ENCODE measurements around the gene BCL2.

The BCL2 gene

DNA sequence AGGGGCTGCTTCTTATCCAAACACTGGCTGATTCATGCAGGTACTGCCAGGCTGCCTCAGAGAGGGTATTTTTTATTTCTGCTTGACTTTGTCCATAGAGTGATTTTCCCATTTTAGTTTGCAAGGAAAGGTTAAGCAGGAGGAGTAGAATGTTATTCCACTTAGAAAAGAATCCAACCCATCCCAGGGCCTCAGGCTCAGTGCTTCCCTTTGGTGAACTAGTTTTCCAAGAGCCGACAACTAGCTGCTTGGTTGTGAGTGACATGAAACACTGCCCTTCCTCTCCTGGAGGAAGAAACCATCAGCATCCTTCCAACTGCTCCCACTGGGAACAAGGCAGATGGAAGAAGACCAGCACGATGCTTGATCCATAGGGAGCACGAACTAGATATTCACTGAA is 58.5 kb downstream of the BCL2 start:
- TF ChIP-seq, protein P1, sequence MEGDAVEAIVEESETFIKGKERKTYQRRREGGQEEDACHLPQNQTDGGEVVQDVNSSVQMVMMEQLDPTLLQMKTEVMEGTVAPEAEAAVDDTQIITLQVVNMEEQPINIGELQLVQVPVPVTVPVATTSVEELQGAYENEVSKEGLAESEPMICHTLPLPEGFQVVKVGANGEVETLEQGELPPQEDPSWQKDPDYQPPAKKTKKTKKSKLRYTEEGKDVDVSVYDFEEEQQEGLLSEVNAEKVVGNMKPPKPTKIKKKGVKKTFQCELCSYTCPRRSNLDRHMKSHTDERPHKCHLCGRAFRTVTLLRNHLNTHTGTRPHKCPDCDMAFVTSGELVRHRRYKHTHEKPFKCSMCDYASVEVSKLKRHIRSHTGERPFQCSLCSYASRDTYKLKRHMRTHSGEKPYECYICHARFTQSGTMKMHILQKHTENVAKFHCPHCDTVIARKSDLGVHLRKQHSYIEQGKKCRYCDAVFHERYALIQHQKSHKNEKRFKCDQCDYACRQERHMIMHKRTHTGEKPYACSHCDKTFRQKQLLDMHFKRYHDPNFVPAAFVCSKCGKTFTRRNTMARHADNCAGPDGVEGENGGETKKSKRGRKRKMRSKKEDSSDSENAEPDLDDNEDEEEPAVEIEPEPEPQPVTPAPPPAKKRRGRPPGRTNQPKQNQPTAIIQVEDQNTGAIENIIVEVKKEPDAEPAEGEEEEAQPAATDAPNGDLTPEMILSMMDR (IDR thresholded peaks at IDR 0.05; ENCODE audit: low read depth, low read length): no peak
- no peak for DNase-seq (ENCODE audit: extremely low read depth, low read depth)

DNA sequence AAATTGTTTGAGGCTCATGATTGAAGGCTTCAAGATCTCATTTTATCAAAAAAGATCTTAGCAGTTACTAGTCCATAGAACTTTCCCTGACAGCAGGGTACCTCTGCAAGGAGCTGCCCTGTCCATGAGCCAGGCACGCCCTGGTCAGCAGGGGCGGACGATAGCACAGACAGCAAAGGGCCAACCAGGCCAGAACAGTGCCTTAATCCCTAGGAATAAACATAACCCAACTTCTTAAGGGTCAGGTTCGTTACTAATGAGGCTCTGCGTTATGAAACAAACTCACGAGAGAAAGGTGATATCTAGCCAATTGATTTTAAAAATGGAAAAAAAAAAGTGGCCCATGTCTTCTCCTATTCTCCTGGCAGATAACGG is 59.2 kb downstream of the BCL2 start:
- DNase-seq (ENCODE audit: extremely low read depth, low read depth): no peak
- TF ChIP-seq, protein P1 (IDR thresholded peaks at IDR 0.05; ENCODE audit: low read depth, low read length): no peak

DNA sequence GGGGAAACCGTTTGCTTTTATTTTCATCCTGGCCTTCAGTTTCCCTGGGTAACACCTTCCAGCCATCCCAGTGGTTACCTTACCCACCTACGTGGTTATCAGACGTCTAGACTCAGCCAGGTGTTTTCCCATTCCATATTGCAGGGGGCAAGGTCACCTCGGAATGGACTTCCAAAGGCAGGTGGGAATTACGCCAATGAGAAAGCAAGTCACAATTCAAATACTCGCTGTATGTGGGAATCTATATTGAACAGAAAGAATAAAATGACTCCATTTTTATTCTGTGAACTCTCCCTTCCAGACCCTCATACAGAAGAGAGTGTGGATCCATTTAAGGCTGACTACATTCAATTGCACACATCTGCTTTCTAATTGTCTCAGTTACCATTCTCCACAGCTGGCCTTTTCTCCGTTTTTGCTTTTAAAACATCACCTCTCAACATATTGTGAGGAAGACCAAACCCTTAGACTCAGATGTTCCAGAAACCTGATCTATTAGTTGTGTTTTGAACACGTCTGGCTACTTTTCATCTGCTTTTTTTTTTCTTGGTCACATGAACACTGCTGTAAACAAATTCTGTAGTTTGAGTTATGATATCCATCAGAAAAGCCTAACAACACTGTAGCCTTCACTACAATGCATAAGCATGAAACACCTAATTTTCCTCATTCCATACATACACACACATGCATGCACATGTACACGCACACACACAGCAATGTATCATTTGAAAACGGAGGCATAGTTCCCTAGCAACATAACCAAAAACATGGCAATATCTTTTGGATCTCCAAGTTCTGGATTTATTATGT is 59.8 kb downstream of the BCL2 start:
- no peak for DNase-seq (ENCODE audit: extremely low read depth, low read depth)
- TF ChIP-seq, protein P1 (IDR thresholded peaks at IDR 0.05; ENCODE audit: low read depth, low read length): no peak

DNA sequence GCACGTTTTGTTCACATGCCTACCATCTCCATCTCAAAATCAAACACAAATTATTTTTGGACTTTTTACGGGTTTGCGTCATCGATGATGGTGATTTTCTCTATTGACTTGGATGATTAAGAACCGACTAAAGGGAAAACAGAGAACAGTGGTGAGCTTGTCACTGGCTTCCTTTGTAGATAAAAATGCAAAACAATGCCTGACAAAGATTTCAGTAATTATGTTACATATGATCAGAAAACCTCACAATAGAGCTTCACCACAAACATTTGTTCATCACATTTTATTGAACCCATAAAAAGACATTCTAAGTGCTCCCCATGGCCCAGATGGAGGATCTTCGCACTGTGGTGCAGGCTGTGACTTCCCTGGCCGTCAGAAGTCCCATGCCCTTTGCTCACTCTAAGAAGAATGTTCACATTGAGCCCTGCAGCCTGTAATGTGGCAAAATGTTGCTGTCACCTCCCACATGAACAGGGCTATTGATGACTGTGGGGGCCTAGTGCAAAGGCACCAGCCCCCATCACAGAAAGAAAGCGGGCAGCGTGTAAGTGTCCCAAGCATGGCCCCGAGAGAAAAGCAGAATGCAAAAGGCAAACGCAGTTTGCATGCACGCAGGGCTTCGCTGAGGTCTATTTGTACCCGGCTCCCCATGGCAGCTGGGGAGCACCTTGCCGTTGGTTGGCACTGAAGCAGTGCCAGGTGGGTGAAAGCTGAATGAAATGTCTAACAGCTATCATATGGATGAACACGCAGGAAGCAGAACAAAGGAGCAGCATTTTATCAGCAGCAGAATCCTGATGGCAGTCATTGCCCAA is 60.6 kb downstream of the BCL2 start:
- no peak for DNase-seq (ENCODE audit: extremely low read depth, low read depth)

DNA sequence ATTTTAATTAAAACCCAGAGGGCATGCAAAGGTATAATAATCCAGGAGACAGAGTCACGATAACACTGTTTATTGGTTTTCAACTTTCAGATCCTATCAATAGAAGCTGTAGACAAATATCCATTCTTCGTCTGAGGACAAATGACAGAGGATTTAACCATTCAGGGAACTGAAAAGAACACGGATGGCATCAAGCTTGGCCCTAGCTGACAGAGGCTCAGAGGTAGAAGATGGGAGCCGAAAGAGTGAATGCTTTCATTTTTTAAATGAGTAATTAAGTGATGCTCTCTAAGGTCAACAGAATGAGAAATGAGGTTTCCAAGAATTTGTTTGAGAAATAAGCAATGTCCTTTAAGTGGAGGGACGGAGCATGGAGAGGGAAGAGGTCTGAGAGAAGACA is 62.1 kb downstream of the BCL2 start:
- TF ChIP-seq, protein P1 (IDR thresholded peaks at IDR 0.05; ENCODE audit: low read depth, low read length): no peak
- no peak for DNase-seq (ENCODE audit: extremely low read depth, low read depth)

More for the DNA sequence above, 60.6 kb downstream of the BCL2 start:
- TF ChIP-seq, protein P1 (IDR thresholded peaks at IDR 0.05; ENCODE audit: low read depth, low read length): no peak

DNA sequence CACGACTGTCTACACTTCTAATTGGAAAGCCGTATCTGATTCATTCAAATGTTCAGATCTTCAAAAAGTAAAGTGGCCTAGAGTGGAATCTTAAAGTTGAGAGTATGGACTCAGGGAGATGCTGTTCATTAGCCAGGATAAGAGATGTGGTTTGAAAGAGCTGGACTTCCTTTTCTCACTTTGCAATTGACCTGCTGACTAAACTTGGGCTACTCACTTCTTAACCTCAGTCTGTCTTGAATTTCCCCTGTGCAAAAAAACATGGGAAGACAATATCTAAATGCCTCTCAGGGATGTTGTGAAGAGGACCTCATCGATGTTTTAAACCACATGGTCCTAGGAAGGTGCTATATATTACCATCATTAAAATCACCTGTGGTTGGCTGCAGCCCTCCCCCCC is 64.1 kb downstream of the BCL2 start:
- DNase-seq (ENCODE audit: extremely low read depth, low read depth): no peak
- TF ChIP-seq, protein P1 (IDR thresholded peaks at IDR 0.05; ENCODE audit: low read depth, low read length): no peak
